D341Med (cell line): ENCODE data around the gene DCC.

Experiments used
- DNase-seq: peaks from one replicate; pipeline ENCODE4 v3.0.0; 2012; ENCODE audit warnings: low spot score

Gene DCC

DNA sequence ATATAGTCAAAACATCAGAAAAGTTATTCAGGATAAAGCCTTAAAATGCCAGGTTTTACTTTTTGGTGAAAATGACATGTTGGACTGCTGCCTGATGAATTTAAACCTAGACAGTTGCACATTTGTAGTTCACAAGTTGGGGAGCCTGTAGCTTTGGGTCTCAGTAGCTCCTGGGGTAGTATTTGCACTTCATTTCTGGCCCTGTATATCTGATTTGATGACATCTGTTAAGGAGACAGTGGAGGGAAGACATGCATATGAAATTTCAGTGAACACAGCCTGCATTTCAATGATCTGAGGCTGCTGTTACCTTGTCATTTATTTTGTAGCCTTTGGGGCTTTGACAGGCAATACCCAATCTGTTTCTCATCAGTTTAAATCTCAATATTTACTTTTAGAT, 156.4 kb downstream of the DCC start:
- no peak for DNase-seq

DNA sequence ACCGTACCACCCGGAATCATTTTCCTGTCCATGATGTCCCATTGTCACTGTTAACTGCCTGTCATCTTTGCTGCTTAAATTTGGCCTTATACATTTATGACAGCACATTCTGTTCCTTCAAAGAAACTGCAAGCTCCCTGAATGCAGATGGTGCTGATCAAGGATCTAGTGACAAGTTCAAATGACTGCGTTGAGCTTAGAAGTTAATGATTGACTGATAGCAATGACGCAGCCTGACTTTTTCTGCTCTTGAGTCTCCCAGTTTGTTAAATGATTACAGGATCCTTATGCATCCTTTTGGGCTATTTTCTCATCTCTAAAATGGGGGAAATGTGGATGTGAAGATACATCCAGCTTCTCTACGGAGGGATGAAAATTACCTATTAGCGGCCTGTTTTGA, 159.0 kb downstream of the DCC start:
- DNase-seq = no peak

- DNase-seq = peak; percentile 60
These were observed 159.6 kb downstream of the DCC start for GRCh38 chr18:52499644-52500043.

DNA sequence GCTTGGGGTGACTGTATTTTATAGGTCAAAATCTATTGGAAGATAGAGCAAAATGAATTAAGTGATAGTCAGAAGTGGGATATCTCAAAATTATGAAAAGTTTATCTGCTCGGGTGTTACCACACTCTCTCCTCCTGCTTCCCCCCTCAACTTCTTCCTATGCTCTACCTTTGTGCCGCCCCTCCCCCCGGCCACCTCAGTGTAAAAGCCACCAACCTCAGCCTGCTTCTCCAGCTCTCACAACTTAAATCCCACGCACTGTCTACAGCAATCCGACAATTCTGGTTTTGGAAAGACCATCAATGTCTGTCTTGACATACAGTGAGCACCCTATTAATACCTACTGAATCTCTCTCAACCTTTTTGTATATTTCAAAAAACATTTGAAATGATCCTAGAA, 164.6 kb downstream of the DCC start:
- DNase-seq = no peak

DNA sequence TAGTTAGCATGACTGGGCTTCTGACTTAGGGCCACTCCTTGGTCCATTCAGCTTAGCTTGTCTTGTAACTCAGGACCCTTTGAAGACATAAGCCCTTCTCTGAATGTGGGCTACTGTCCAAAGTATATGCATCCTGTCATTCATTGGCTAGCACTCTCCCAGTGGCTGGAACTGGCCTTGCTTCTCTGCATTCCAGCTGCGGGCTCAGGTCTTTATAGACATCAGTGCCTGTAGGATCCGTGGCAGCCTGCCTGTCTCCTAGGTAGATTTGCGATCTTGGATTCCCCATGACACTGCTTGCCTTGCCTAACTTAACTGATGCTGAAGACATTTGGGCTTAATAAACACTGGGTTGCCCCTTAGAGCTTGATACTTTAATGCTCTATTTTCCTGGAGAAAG, 170.1 kb downstream of the DCC start:
- no peak for DNase-seq

GRCh38 chr18:52518086-52518485, 178.1 kb downstream of the DCC start:
- no peak for DNase-seq

DNA sequence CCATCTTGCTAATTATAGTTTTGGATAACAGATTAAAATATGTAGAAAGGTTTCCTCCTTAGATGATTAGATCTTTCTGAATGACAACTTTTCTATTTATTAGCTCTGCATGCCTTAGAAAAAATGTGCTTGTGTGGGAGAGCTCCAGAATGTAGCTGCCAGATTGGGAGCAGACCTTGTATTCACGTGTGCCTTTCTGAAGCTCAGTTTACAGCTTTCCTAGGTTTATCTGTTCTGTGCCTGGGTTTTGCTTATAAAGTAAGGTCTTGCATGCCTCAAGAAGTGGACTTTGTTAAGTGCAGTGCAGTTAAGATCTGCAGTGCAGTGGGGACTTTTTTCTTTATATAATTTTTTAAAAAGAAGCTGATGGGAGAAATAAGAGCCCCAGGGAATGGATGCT, 179.0 kb downstream of the DCC start:
- DNase-seq = no peak

GRCh38 chr18:52523566-52523965, 183.6 kb downstream of the DCC start:
- no peak for DNase-seq

DNA sequence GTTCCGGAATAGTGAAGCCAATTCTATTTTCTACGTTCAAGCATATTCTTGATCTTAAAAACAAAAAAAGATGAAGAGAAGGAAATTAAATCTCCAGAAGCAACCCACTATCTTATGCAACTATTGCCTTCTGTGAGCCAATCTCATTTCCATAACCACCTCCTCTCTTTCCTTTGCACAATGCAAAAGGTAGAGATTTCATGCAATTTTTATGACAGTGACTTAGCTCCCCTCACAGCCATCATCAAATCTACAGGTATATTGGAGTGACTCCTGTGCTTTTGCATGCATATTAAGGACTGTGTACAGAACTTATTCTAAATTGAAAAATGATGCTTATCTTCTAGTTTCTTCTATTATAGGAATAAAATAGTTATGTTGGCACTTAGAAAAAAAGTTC, 191.8 kb downstream of the DCC start:
- DNase-seq = no peak

DNA sequence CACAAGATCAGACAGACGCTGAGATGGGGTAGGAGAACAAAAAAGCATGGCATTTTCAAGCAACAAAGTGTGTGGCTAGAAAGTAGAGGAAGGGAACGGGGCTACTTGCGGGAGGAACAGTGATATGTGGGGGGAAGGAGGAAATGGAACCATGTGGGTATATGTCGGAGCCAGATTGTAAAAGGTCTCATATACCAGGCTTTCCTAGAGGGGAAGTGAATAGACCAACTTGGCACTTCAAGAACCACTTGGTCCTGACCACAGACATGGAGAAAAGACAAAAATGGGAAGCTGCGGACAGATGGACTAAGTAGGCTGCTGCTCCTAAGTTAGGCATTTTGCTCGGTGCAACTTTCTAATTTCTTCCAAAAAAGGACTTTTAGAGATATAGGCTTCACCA, 196.0 kb downstream of the DCC start:
- DNase-seq = no peak

GRCh38 chr18:52537261-52537660, 197.3 kb downstream of the DCC start:
- DNase-seq = no peak

- no peak for DNase-seq
These were observed 201.1 kb downstream of the DCC start for GRCh38 chr18:52541056-52541455.

GRCh38 chr18:52544086-52544485, 204.1 kb downstream of the DCC start:
- no peak for DNase-seq

DNA sequence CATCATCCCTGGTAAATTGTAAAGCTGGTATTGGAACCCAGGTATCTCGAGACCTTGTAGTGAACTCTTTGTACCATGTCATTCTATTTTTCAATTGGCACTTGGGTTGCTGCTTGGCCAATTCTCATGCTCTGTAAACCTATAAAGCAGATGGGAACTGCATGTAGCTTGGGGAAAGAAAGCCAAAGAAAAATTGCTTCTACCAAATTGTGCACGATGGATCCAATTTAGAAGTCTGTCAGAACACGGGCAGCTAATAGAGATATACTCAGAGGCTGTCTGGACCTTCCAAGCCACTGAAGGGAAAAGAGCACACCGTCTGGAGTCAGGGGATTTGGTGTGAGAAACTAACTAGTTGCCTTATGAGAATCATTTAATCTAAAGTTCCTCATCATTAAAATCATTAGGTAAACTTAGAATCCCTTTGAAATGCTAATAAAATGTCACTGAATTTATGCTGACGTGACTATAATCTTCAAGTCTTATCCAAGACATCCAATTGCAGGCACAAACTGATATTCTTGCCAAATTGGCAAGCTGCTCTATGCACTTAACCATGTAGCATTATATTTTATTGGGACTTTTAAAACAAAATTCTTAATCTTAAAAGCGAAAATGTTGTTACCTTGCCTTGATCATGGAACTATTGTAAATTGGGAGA, 206.8 kb downstream of the DCC start:
- no peak for DNase-seq

GRCh38 chr18:52553441-52553840, 213.4 kb downstream of the DCC start:
- no peak for DNase-seq

GRCh38 chr18:52554180-52554579, 214.2 kb downstream of the DCC start:
- DNase-seq = no peak

DNA sequence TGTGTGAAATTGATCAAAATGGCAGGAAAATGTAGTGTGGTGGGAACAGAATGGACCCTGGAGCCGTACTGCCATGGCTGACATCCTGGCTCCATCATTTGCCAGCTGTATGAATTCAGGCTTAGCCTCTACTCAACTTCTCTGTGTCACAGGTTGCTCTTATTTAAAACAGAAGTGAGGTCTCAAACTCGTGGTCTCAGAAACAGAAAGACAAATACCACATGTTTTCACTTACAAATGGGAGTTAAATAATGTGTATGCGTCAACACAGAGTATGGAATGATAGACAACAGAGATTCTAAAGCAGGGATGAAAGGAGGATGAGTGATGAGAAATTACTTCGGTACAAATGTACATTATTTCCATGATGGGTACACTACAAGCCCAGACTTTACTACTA, 227.4 kb downstream of the DCC start:
- no peak for DNase-seq

DNA sequence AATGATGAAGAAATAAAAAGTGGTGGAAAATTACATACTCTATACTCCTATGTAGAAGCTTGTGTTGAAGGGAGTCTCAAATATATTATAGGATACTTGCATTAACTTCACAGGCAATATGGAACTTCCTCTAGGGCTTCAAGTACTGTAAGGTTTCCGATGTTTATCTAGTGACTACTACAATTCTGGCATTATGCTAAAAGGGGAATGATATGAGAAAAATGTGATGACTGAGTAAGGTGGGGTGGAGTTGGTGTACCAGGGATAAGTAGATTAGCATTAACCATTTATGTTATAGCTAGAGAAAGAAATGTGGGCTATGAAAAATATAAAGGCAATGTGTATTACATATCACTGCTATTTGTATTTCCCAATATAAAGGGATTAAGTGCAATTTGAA, 229.5 kb downstream of the DCC start:
- DNase-seq = no peak

GRCh38 chr18:52570975-52571374, 231.0 kb downstream of the DCC start:
- no peak for DNase-seq

DNA sequence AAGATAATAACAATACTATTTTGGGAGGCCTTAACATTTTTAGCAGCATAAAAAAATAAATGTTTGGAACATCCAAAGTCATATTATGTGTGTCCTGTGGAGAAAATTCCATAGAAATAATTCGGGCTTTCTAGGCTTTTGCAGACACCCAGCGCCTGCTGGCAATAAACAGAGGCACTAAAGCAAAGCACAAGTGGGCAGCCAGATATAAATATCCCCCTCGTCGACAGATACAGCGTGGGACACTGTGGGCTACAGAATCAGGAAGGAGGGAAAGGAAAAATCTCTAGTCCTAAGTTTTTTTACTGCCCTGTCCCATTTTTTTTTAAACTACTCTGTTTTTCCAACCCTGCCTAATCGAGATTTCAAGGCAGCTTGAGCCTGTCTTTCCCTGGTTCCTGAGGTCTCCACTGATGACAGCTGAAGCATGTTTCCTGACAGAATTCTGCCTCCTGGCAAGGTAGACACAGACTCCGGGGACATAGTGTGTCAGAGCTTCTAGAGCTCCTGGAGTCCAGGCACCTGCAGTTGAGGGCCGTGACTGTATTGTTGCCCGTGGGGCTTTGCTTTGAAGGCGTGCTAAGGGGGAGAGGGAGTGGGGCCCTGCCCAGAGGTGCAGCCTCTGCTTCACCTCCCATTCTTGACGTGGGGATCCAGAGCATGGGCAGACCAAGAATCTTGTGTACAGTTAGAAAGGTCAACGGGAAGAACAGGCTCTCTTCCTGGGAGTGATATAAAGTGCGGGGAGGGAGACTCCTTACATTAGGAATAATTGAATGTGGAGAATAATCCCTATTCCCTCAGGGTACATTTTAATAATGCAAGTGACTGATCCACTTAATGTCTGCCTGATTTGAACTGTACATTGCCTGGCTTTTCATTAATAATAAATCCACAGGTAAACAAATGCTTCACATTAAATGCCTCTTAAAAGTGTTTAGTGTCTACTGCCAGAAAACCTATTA, 232.3 kb downstream of the DCC start:
- peak; percentile 75 for DNase-seq

DNA sequence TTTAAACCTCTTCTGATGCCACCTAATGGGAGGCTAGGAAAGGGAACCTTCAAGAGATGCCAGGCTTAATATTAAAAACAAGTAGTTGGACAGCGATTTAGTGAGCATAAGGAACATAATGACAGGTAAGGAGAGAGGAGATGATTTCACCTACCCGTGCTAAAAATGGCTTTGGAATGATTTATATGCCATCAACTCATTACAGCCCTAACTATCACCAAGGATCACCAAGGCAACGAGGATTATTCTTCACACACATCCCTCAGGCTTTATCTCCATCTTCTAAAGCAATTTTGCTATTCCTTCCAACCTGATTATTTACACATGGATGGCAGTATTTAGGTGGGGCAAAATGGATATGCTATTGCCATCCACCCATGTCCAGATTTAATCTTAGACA, 237.8 kb downstream of the DCC start:
- no peak for DNase-seq

DNA sequence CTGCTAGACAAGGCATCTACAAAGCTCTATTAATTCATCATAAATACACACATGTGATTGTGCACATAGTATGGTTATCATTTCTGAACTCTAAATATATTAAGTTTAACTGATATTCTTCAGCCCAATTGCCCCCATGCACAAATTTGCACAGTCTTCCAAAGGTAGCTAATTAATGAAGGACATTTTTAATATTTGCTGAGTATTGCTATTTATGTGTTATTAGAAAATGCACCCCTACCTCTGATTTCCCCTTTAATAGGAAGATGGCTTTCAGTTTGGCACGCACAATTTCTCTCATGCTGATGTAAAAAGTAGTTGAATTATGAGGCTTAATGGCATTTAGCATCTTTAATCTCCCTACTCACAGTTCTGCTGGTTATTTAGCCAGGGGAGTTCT, 242.1 kb downstream of the DCC start:
- DNase-seq = no peak

- no peak for DNase-seq
These were observed 242.5 kb downstream of the DCC start for GRCh38 chr18:52582516-52582915.

- no peak for DNase-seq
These were observed 248.9 kb downstream of the DCC start for GRCh38 chr18:52588931-52589330.
